Measurements from ENCODE around the gene ZNRF2.

Gene ZNRF2

DNA sequence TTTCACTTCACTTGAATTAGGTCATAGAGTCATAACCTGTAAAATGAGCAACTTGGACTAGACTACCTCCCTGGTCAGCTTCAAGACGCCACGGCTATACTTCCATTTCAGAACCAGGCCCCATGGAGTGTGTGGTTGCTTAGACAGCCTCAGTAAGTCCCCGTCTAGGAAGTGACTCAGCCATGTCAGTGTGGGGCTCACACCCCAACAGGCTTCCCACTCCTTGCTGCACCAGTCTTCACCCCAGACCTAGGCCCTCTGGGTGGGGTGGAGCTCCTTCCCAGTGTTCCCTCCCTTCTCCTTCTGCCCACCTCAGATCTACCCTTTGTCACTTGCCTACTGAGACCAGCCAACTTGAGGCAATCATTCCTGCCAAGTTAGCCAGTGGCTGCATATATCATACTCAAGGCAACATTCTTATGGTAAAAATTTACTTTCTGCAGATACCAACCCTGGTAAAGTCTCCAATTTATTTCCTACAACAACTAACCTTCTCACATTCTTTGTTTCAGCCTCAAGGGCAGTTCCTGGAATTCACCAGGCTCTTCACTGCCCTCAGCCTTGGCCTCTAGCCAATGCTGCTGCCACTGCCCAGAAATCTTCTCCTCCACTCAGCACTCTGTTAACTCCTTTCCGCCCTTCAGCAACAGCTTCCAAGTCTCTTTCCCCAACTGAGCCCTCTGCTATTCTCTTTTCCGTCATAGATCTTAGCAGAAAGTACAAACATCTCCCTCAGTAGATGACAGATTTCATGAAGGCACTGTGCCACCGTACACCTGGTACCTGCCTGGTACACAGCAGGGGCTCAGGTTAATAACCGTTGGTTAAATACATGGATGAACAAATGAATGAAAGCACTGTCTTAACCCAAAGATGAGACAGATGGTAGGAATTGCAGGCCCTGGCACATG, 31.3 kb upstream of the ZNRF2 start:
- H3F3A ChIP-seq (ENCODE audit: insufficient read depth, low read length) = no peaks in the 10 kb centered on the region
- no peak overlapping the region for H3K4me3 ChIP-seq (ENCODE audit: low read depth, low read length, poor library complexity, severe bottlenecking)
- H3K9ac ChIP-seq (ENCODE audit: low read length) = no peak overlapping the region
- no peak for TF ChIP-seq EZH2 (IDR thresholded peaks at IDR 0.05; ENCODE audit: borderline replicate concordance, low read length)
- TF ChIP-seq, protein P1, sequence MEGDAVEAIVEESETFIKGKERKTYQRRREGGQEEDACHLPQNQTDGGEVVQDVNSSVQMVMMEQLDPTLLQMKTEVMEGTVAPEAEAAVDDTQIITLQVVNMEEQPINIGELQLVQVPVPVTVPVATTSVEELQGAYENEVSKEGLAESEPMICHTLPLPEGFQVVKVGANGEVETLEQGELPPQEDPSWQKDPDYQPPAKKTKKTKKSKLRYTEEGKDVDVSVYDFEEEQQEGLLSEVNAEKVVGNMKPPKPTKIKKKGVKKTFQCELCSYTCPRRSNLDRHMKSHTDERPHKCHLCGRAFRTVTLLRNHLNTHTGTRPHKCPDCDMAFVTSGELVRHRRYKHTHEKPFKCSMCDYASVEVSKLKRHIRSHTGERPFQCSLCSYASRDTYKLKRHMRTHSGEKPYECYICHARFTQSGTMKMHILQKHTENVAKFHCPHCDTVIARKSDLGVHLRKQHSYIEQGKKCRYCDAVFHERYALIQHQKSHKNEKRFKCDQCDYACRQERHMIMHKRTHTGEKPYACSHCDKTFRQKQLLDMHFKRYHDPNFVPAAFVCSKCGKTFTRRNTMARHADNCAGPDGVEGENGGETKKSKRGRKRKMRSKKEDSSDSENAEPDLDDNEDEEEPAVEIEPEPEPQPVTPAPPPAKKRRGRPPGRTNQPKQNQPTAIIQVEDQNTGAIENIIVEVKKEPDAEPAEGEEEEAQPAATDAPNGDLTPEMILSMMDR (IDR thresholded peaks at IDR 0.05; ENCODE audit: low read length) = no peak
- H3K36me3 ChIP-seq (ENCODE audit: insufficient read depth, low read length) = no peaks in the 10 kb centered on the region
- H3K79me2 ChIP-seq (ENCODE audit: insufficient read depth, low read length) = no peaks in the 10 kb centered on the region
- H4K20me1 ChIP-seq (ENCODE audit: insufficient read depth, low read length) = no peaks in the 10 kb centered on the region
- no peaks in the 10 kb centered on the region for H3K27me3 ChIP-seq (ENCODE audit: insufficient read depth, low read length)
- H3K27ac ChIP-seq (ENCODE audit: low read depth, low read length, poor library complexity, severe bottlenecking) = no peak overlapping the region
- peaks cover 27% of the 10 kb centered on the region for H3K4me1 ChIP-seq (ENCODE audit: insufficient read depth, low read length, severe bottlenecking)
- H3K9me2 ChIP-seq (ENCODE audit: low read depth, low read length) = no peaks in the 10 kb centered on the region
- no peaks in the 10 kb centered on the region for H3K9me3 ChIP-seq (ENCODE audit: low read length)
- no peak overlapping the region for H2AFZ ChIP-seq (ENCODE audit: low read length)
- H3K4me2 ChIP-seq (ENCODE audit: low read length) = no peak overlapping the region

DNA sequence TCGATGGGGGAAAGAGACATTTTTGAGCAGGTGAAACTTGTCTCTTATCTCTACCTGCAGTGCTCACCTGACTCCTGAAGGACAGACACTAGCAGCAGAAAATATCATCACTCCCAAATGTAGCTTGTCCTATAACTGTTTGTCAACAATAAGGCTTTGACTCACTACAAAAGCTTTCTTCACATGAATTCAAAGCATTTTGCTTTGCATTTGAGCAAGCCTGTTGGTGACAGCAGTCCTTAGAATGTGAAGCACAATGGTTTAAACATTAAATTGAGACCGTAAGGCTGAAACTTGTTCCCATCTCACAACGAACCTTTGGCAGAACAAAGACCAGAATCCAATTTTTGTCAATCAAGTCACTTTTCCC, 30.6 kb upstream of the ZNRF2 start:
- Histone ChIP-seq H3K9me3 (ENCODE audit: low read length) (no peaks in the 10 kb centered on the region), H3K9ac (ENCODE audit: low read length) (no peak overlapping the region), H3K79me2 (ENCODE audit: insufficient read depth, low read length) (no peaks in the 10 kb centered on the region), H4K20me1 (ENCODE audit: insufficient read depth, low read length) (no peaks in the 10 kb centered on the region), H3F3A (ENCODE audit: insufficient read depth, low read length) (no peaks in the 10 kb centered on the region), H2AFZ (ENCODE audit: low read length) (no peak overlapping the region), H3K4me3 (ENCODE audit: low read depth, low read length, poor library complexity, severe bottlenecking) (no peak overlapping the region), H3K4me1 (ENCODE audit: insufficient read depth, low read length, severe bottlenecking) (peaks cover 20% of the 10 kb centered on the region), H3K27ac (ENCODE audit: low read depth, low read length, poor library complexity, severe bottlenecking) (no peak overlapping the region), H3K4me2 (ENCODE audit: low read length) (no peak overlapping the region), H3K9me2 (ENCODE audit: low read depth, low read length) (no peaks in the 10 kb centered on the region), H3K36me3 (ENCODE audit: insufficient read depth, low read length) (no peaks in the 10 kb centered on the region), H3K27me3 (ENCODE audit: insufficient read depth, low read length) (no peaks in the 10 kb centered on the region)
- no peak for TF ChIP-seq EZH2 (IDR thresholded peaks at IDR 0.05; ENCODE audit: borderline replicate concordance, low read length)
- TF ChIP-seq, protein P1 (IDR thresholded peaks at IDR 0.05; ENCODE audit: low read length) = no peak

DNA sequence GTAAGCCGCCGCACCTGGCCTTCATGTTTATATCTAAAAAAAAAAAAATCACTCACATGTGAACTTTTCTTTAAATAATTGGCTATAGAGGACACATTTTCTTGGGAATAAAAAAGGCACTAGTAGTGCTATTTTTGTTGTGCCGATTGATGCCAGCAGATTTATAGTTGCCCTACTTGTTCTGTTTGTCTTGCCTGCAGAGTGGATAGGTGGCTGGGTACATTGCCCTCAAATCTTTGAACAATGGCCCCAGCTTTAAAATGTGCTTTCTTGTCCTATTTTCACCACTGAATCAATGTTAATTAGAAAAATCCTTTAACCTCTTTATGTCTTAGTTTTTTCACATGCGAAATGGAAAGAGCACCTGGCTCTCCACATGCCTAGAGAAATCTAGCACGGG, 30.1 kb upstream of the ZNRF2 start:
- H3K9me2 ChIP-seq (ENCODE audit: low read depth, low read length) = no peaks in the 10 kb centered on the region

More for the DNA sequence above, 30.1 kb upstream of the ZNRF2 start:
- Histone ChIP-seq H3K36me3 (ENCODE audit: insufficient read depth, low read length) (no peaks in the 10 kb centered on the region), H3F3A (ENCODE audit: insufficient read depth, low read length) (no peaks in the 10 kb centered on the region), H3K4me3 (ENCODE audit: low read depth, low read length, poor library complexity, severe bottlenecking) (no peak overlapping the region), H3K4me1 (ENCODE audit: insufficient read depth, low read length, severe bottlenecking) (peaks cover 16% of the 10 kb centered on the region), H4K20me1 (ENCODE audit: insufficient read depth, low read length) (no peaks in the 10 kb centered on the region), H3K9ac (ENCODE audit: low read length) (no peak overlapping the region), H2AFZ (ENCODE audit: low read length) (no peak overlapping the region), H3K27ac (ENCODE audit: low read depth, low read length, poor library complexity, severe bottlenecking) (no peak overlapping the region), H3K9me3 (ENCODE audit: low read length) (no peaks in the 10 kb centered on the region), H3K79me2 (ENCODE audit: insufficient read depth, low read length) (no peaks in the 10 kb centered on the region), H3K4me2 (ENCODE audit: low read length) (no peak overlapping the region), H3K27me3 (ENCODE audit: insufficient read depth, low read length) (no peaks in the 10 kb centered on the region)
- TF ChIP-seq, protein P1 (IDR thresholded peaks at IDR 0.05; ENCODE audit: low read length) = no peak
- TF ChIP-seq EZH2 (IDR thresholded peaks at IDR 0.05; ENCODE audit: borderline replicate concordance, low read length) = no peak

All from OCI-LY1 (cell line).